ENCODE measurements around the gene CDC42EP1.

DNA sequence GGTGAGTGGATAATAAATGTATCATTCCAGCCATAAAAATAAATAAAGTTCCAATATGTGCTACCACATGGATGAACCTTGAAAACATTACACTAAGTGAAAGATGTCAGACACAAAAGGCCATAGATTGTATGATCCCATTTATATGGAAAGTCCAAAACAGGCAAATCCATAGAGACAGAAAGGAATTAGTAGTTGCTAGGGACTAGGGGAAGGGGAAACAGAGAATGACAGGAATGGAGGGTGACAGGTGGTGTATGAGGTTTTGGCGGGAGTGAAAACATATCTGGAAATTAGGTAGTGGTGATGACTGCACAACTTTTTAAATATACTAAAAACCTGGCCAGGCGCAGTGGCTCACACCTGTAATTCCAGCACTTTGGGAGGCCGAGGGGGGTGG is 25.8 kb upstream of the CDC42EP1 start:
- TF ChIP-seq FOXP4 (CRISPR knock-in tag; IDR thresholded peaks at IDR 0.05) = no peak
- TF ChIP-seq, protein P1, sequence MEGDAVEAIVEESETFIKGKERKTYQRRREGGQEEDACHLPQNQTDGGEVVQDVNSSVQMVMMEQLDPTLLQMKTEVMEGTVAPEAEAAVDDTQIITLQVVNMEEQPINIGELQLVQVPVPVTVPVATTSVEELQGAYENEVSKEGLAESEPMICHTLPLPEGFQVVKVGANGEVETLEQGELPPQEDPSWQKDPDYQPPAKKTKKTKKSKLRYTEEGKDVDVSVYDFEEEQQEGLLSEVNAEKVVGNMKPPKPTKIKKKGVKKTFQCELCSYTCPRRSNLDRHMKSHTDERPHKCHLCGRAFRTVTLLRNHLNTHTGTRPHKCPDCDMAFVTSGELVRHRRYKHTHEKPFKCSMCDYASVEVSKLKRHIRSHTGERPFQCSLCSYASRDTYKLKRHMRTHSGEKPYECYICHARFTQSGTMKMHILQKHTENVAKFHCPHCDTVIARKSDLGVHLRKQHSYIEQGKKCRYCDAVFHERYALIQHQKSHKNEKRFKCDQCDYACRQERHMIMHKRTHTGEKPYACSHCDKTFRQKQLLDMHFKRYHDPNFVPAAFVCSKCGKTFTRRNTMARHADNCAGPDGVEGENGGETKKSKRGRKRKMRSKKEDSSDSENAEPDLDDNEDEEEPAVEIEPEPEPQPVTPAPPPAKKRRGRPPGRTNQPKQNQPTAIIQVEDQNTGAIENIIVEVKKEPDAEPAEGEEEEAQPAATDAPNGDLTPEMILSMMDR (IDR thresholded peaks at IDR 0.05) = no peak
- TF ChIP-seq ZNF671 (CRISPR knock-in tag; IDR thresholded peaks at IDR 0.05) = no peak
- no peak for TF ChIP-seq E2F5 (CRISPR knock-in tag; IDR thresholded peaks at IDR 0.05)
- no peak for TF ChIP-seq USF1 (CRISPR knock-in tag; IDR thresholded peaks at IDR 0.05)
- TF ChIP-seq, protein P2, sequence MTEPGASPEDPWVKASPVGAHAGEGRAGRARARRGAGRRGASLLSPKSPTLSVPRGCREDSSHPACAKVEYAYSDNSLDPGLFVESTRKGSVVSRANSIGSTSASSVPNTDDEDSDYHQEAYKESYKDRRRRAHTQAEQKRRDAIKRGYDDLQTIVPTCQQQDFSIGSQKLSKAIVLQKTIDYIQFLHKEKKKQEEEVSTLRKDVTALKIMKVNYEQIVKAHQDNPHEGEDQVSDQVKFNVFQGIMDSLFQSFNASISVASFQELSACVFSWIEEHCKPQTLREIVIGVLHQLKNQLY (CRISPR knock-in tag; IDR thresholded peaks at IDR 0.05) = no peak
- TF ChIP-seq, protein P3, sequence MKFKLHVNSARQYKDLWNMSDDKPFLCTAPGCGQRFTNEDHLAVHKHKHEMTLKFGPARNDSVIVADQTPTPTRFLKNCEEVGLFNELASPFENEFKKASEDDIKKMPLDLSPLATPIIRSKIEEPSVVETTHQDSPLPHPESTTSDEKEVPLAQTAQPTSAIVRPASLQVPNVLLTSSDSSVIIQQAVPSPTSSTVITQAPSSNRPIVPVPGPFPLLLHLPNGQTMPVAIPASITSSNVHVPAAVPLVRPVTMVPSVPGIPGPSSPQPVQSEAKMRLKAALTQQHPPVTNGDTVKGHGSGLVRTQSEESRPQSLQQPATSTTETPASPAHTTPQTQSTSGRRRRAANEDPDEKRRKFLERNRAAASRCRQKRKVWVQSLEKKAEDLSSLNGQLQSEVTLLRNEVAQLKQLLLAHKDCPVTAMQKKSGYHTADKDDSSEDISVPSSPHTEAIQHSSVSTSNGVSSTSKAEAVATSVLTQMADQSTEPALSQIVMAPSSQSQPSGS (CRISPR knock-in tag; IDR thresholded peaks at IDR 0.05; ENCODE audit: borderline replicate concordance, low read depth) = no peak
- no peak for TF ChIP-seq SMAD4 (CRISPR knock-in tag; IDR thresholded peaks at IDR 0.05)
- no peak for TF ChIP-seq ZMAT4 (CRISPR knock-in tag; IDR thresholded peaks at IDR 0.05)
- TF ChIP-seq TP53 (CRISPR knock-in tag; IDR thresholded peaks at IDR 0.05) = no peak
- TF ChIP-seq ELF4 (CRISPR knock-in tag; IDR thresholded peaks at IDR 0.05; ENCODE audit: low read depth) = no peak

All from WTC11 (cell line).